GM19099 (cell line): ENCODE data around the gene IHH.

Experiments used
- POLR2A ChIP-seq: IDR thresholded peaks from 3 replicates; pipeline ENCODE4 v1.6.1; 2011; ENCODE audit warnings: low read depth; ENCODE audit not compliant: insufficient read length; ENCODE audit errors: extremely low read depth

Gene IHH

DNA sequence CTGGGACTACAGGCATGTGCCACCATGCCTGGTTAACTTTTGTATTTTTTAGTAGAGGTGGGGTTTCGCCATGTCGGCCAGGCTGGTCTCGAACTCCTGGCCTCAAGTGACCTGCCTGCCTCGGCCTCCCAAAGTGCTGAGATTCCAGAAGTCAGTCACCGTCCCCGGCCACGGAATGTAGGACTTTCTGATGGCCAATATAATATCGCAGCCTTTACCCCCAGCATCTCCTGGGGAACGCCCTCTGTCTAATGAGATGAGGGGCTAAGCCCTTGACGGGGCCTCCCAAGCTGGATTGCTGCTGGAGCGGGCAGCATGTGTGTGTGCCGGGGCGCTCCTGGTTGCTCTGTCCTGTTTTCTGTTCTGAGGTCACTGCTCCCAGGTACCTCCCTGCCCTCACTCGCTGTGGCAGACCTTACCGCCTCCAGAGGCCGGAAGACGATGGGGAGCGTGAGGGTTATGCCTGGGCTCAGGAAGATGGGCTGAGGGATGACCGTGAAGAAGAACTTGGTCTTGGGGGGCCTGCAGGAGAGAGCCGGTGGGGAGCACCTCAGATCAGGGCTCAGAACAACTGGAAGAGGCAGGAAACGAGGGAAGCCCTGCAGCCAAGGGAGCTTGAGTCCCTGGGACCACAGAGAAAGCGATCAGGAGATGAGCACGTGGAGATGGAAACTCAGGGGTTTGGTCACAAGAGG, 28.5 kb downstream of the IHH start:
- TF ChIP-seq POLR2A: no peak

DNA sequence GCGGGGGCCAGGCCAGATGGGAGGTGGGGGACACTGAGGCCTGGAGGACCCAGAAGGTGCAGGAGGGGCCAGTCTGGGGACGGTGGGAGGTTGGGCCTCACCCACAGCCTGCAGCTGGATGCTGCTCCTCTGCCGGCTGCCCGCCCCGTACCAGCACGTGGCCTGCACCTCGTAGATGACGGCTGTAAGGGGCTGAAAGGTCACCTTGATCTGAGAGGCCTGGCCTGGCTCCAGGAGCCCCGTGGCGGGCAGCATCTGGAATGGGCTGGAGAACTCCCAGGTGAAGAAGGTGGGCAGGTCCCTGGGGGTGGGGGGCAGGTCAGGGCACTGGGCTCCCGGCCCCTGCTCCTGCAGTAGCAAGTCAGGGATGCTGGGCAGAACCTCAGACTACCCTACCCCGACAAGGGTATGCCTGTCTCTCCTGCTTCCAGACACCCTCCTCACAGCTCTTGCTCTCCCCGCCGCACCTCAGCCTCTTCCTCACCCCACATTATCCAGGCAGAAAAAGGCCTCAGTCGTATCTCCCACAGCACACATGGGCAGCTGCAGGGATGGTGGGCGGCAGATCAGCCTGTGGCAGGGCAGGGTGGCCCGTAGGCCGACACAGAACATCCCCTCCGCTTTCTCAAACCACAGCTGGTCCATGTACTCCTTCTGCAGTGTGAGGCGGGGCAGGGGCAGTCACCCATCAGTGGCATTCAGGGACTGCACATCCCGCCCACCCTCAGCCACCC, 29.5 kb downstream of the IHH start:
- no peak for TF ChIP-seq POLR2A

DNA sequence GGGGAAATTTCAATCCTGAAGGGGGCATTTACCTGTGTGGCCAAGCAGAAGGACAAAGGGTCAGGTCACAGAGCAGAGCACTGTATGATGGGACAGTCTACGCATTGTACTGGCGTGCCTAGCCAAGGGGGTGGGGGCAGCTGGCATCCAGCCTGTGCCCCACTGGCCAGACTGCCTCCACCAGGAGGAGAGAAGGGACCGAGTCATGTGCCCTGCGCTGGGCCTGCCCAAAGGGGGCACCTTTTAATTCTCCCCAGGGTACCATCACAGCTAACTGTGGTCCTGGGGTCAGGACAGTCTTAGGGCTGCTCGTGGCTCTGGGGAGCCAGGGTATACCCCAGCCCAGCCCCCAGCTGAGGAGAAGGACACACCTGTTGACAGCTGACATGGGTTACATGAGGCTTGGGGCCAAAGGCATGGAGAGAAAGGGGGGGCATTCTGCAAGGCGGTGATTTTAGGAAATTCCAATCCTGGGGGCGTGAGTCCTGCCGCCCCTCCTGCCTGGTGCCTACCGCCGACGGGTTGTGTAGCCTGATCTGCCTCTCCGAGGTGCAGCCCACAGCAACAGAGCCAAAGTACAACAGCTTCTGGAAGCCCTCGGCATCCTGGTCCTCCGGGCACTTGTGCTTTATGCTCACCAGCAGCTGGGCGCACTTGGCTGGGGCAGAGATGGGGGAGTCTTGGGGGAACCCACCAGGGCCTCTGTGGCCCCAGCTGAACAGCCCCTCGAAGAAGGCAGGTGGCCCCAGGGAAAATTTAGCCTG, 30.4 kb downstream of the IHH start:
- no peak for TF ChIP-seq POLR2A

DNA sequence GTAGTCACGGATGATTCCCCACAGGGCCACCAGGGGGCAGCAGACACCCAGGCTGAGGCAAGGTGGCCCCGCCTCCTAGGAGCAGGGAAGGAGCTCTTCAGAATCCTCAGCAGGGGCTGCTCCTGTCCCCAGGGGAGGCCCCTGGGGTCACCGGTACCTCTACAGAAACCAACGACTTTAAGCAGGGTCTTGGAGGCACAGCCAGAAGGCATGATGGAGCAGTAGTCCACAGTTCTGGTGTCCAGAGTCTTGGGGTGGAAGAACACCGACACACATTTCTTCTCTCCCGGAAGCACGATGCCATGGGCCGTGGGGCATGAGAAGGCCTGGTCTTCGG, 30.9 kb downstream of the IHH start:
- TF ChIP-seq POLR2A: no peak

DNA sequence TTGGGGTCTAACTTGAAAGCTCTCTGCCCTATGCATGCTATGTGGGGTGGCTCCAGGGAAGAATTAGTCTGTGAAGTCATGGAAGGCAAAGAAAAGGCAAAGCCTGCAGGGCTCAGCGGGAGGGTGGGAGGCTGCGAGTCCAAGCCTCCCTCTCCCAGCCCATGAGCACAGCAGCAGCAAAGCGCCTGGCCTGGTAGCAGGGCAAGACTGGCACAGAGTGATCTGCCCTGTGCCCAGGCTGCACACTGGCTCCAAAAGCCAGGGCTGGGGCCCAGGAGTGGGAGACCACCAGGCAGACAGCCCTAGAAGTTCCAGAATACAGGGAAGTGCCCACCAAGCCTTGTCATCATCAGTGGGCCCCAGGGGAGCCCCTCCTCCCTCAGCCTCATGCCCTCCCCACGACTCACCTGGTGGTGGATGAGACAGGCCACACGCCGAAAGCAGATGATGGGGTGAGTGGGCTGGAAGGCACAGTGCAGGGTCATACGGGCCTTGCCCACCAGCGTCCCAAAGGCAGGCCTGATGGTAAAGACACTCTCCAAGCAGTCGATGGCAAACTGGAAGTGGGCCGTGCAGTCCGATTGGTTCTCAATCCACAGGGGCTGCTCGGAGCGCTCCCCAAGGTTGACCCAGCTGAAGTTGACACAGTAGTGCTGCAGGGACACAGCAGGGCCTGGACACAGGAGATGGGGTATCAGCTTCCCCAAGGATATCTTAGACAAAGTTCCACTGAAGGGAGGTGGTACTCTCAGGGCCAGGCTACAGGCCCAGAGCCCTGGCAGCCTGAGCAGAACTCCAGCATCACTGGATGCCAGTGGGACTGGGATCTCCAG, 31.5 kb downstream of the IHH start:
- TF ChIP-seq POLR2A: no peak

DNA sequence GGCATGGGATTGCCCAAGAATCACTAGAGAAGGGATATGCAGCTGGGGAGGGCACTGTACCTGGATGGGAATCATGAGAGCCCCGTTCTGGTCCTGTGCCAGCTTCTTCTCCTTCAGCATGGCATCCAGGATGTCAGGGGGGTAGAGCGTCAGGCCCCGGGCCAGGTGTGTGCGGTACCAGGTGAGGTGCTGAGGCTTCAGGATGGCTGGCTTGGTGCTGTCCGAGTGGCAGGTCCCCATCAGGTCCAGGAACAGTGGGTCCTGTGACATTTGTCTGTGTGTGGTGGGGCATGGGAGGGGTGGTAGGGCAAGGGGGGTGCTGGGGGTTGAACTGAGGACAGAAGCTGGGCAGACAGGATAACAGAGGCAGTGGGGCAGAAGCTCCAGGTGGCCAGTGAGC, 32.6 kb downstream of the IHH start:
- TF ChIP-seq POLR2A: no peak

DNA sequence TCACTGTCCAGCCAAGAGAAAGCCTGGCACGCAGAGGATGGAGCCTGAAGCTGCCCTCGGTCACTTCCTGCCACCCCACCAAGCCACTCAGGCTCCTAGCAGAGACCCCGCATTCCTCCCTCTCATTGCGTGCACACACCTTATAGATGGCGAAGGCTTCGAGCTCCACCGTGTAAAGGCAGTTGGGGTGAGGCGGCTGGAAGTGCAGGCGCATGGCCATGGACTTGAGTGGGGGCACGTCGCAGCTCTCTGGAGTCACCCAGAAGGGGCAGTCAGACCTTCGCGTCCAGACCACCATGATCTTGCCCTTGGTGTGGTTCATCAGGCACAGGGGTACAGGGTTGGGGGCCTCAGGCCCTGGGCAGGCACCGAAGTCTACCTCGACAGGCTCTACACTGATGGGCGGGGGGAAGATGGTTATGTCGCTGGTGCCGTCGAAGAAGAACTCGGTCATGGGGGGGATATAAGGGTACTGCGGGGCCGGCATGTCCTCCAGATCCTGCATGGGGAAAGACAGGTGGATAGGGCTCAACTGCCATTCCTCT, 33.1 kb downstream of the IHH start:
- no peak for TF ChIP-seq POLR2A

DNA sequence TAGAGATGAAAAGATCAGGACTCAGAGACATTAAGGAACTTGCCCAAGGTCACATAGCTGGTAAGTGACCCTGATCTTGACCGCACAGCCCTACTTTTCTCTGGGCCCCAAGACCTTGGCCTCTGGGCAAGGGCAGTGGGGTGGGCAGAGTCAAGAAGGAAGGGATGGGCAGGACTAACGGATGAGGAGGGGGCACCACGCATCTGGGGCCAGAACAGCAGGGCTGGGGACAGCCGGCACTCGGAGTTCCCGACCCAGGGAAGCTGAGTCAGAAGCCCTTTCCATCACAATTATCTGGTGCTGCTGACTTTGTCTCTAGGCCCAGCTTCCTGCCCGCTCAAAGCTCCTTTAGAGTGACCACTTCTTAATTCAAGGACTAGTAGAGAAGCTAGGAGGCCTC, 33.8 kb downstream of the IHH start:
- no peak for TF ChIP-seq POLR2A

DNA sequence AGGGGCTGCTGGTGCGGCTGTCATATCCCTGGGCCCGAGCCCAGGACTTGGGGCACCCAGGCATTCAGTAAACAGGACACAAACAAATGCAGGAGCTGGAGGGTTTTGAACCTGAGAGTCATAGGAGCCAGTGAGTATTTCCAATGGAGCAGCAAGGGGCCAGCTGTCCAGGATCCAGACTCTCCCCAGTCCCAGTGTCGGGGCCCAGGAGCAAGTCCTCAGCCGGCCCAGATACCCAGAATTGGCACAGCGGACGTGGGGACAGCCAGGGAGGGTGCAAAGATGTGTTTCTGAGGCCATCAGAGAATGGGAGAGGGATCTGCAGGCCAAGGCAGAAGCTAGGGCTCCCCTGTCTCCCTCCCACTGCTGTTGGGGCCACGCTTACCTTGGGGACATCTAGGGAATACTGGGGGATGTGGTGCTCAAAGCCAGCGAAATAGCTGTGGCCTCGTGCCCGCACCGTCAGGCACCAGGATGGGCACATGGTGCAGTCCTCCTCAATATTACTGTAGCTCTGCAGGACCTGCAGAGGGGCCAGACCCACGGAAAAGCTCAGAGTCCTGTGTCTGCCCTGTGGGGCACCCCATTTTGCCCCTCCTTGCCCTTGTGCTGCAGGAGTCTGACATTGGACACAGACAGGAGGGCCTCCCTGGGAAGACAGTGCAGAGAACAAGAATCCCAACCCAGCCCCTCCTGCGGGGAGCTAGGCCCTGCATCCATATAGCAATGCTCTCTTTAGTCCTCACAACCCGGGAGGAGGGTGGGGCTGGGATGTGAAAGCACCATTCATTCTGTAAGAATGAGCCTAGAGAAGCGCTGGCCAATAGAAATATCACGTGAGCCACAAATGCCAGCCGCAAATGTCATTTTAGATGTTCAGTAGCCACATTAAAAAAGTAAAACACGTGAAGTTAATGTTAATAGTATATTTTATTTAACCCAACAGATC, 34.8 kb downstream of the IHH start:
- no peak for TF ChIP-seq POLR2A

DNA sequence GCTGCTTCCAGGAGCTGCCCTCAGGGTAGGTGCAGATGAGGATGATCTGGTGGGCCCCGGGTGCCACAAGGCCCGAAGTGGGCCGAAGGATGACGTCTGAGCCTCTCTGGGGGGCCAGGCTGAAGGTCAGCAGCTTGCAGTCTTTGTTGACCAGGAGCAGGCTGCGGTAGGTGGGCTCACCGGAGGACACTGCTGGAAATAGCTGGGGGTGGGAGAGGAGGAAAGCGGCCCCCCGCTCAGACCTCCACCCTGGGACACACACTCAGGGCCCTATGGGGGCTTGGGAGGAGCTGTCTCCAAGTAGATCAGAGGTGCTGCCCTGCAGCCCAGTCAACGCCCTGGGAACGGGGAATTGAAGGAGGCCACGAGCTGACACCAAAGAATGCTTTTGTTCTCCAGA, 36.7 kb downstream of the IHH start:
- no peak for TF ChIP-seq POLR2A

DNA sequence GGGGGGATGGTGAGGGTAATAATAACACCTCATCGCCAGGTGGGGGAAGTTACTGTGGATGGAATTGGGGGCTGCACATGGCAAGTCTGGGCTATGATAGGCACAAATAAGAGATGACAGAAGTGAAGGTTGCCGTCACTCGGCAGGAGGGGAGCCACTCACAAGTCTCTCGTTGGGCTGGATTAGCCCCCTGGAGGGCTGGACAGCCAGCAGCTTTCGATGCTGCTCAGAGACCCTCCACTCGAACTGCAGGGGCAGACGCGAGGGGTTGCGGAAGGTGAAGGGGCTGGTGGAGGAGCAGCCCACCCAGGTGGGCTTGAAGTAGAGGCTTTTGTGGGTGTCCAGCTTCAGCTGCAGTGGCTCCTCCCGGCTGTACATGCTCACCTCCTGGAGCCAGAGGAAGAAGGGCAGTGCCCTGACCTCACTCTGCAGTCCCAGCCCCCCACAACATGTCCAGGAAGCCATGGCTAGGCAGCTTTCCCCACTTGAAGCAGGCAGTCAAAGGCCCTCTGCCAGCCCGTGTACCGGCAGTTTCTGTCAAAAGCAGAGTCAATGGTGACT, 37.6 kb downstream of the IHH start:
- no peak for TF ChIP-seq POLR2A

DNA sequence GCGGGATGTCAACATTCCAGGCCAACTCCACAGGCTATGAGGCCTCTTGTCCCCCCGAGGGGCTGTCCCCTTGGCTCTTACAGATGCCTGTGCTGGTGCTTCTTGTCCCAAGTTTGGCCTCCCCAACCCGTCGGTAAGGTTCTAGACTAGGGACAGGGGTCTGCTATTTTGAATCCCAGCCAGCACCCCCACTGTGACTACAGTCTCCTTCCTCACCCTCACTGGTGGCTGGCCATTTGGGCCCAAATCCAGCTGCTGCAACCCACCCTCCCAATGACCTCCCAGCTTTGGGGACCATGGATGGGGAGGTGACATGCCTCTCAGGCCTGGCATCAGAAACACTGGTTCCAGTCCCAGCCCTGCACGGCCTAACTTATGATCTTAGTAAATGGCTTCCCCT, 38.1 kb downstream of the IHH start:
- no peak for TF ChIP-seq POLR2A

DNA sequence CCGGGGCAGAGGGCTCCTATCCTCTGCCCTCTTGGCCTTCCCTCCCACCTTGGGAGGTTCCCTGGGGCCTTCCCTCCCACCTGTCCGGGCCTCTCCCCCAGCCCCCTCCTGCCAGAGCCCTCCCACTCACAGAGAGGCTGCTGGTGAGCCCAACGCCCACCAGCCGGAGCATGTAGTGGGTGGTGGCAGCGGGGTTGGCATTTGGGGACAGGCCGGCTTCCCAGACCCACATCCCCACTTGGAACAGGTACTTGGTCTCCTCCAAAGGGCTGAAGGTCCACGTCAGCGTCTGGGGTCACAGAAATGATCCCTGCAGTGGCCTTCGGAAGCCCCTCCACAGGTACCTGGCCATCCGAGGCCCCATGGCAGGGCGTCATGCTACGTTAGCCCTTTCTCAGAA, 38.7 kb downstream of the IHH start:
- no peak for TF ChIP-seq POLR2A
